GM18508 (cell line): ENCODE data around the gene CACNA2D4.

Source experiments
- ATAC-seq: cut with Tn5 transposase; IDR thresholded peaks from one replicate; pipeline ENCODE4 v1.9.1; 2021; ENCODE audit warnings: moderate number of reproducible peaks; ENCODE audit not compliant: insufficient read depth, unreplicated experiment

CACNA2D4 gene

GRCh38 chr12:1935242-1935641 lies 16.8 kb upstream of the CACNA2D4 start:
- no peak for ATAC-seq

GRCh38 chr12:1934831-1935230 lies 16.4 kb upstream of the CACNA2D4 start:
- ATAC-seq, result no peak

- no peak for ATAC-seq
Observed at GRCh38 chr12:1934068-1934467, 15.6 kb upstream of the CACNA2D4 start.

- no peak for ATAC-seq
Observed at GRCh38 chr12:1933342-1934051, 15.0 kb upstream of the CACNA2D4 start.

- ATAC-seq, result no peak
Observed at GRCh38 chr12:1932264-1932777, 13.9 kb upstream of the CACNA2D4 start.

GRCh38 chr12:1931642-1932041 lies 13.2 kb upstream of the CACNA2D4 start:
- ATAC-seq, result no peak

GRCh38 chr12:1930803-1931597 lies 12.5 kb upstream of the CACNA2D4 start:
- ATAC-seq, result no peak

GRCh38 chr12:1929985-1930802 lies 11.7 kb upstream of the CACNA2D4 start:
- no peak for ATAC-seq

GRCh38 chr12:1929241-1929984 lies 11.0 kb upstream of the CACNA2D4 start:
- no peak for ATAC-seq

GRCh38 chr12:1928439-1929121 lies 10.1 kb upstream of the CACNA2D4 start:
- ATAC-seq, result no peak

- no peak for ATAC-seq
Observed at GRCh38 chr12:1927751-1928351, 9.4 kb upstream of the CACNA2D4 start.

GRCh38 chr12:1927051-1927680 lies 8.7 kb upstream of the CACNA2D4 start:
- no peak for ATAC-seq

GRCh38 chr12:1926251-1926657 lies 7.8 kb upstream of the CACNA2D4 start:
- ATAC-seq, result no peak

- no peak for ATAC-seq
Observed at GRCh38 chr12:1925684-1926006, 7.2 kb upstream of the CACNA2D4 start.

- ATAC-seq, result no peak
Observed at GRCh38 chr12:1924996-1925683, 6.7 kb upstream of the CACNA2D4 start.

- no peak for ATAC-seq
Observed at GRCh38 chr12:1922985-1923384, 4.5 kb upstream of the CACNA2D4 start.

GRCh38 chr12:1922075-1922709 lies 3.7 kb upstream of the CACNA2D4 start:
- no peak for ATAC-seq

- ATAC-seq, result no peak
Observed at GRCh38 chr12:1920971-1921370, 2.5 kb upstream of the CACNA2D4 start.
